Measurements from ENCODE around the gene CCDC7.
"Not testable (repeated sequence)": the region's sequence is repeated elsewhere in the genome, so short reads cannot be mapped to it uniquely, and the experiment has no call there.

The CCDC7 gene

GRCh38 chr10:32445740-32446535 is at the start of gene CCDC7:
TSS of gene CCDC7 (plus strand) at chr10:32446140. CDS start at chr10:32451643, 5,503 bp downstream.
- DNase-seq = peak; percentile 82 to 86

GRCh38 chr10:32397163-32397562 is 48.8 kb upstream of the CCDC7 start:
- not testable (repeated sequence) for DNase-seq

- DNase-seq = not testable (repeated sequence)
Measured at GRCh38 chr10:32399720-32400119, 46.2 kb upstream of the CCDC7 start.

- DNase-seq = no peak
Measured at GRCh38 chr10:32400961-32401360, 45.0 kb upstream of the CCDC7 start.

GRCh38 chr10:32402499-32402898 is 43.4 kb upstream of the CCDC7 start:
- DNase-seq = no peak

- DNase-seq = no peak
Measured at GRCh38 chr10:32403091-32403490, 42.8 kb upstream of the CCDC7 start.

- no peak for DNase-seq
Measured at GRCh38 chr10:32408690-32409089, 37.2 kb upstream of the CCDC7 start.

- no peak for DNase-seq
Measured at GRCh38 chr10:32409741-32410140, 36.2 kb upstream of the CCDC7 start.

- no peak for DNase-seq
Measured at GRCh38 chr10:32410569-32410968, 35.4 kb upstream of the CCDC7 start.

GRCh38 chr10:32411797-32412498 is 34.0 kb upstream of the CCDC7 start:
- DNase-seq = no peak

GRCh38 chr10:32412499-32412853 is 33.5 kb upstream of the CCDC7 start:
- no peak for DNase-seq

GRCh38 chr10:32413513-32413912 is 32.4 kb upstream of the CCDC7 start:
- peak; percentile 57 to 60 for DNase-seq

- no peak for DNase-seq
Measured at GRCh38 chr10:32415361-32415760, 30.6 kb upstream of the CCDC7 start.

- no peak for DNase-seq
Measured at GRCh38 chr10:32417911-32418547, 27.9 kb upstream of the CCDC7 start.

- no peak for DNase-seq
Measured at GRCh38 chr10:32418572-32418971, 27.4 kb upstream of the CCDC7 start.

- DNase-seq = no peak
Measured at GRCh38 chr10:32419615-32420014, 26.3 kb upstream of the CCDC7 start.

- no peak for DNase-seq
Measured at GRCh38 chr10:32426186-32426585, 19.8 kb upstream of the CCDC7 start.

GRCh38 chr10:32433542-32433941 is 12.4 kb upstream of the CCDC7 start:
- no peak for DNase-seq

- DNase-seq = no peak
Measured at GRCh38 chr10:32436215-32436614, 9.7 kb upstream of the CCDC7 start.

GRCh38 chr10:32437334-32437733 is 8.6 kb upstream of the CCDC7 start:
- no peak for DNase-seq

- DNase-seq = peak in 1 of 2 donors; percentile 8
Measured at GRCh38 chr10:32445036-32445435, 904 bp upstream of the CCDC7 start.

- no peak for DNase-seq
Measured at GRCh38 chr10:32446536-32447406, 831 bp downstream of the CCDC7 start.

- DNase-seq = no peak
Measured at GRCh38 chr10:32454148-32454547, 8.2 kb downstream of the CCDC7 start.

Data from stimulated activated CD4-positive, alpha-beta T cell treated with anti-CD3 and anti-CD28 coated beads, Interleukin-2, amount 100 ng/mL, for 24 hours (primary cell).